ENCODE results near the gene BMPR2. TPM values are rescaled to one million over a fixed set of nuclear protein-coding genes. Genes with fewer than 3 reads are reported as not detected.
"Not testable (repeated sequence)": the region's sequence is repeated elsewhere in the genome, so short reads cannot be mapped to it uniquely, and the experiment has no call there.

The BMPR2 gene
- total RNA-seq, 4 donors from 2014 or later = 30.4 to 50.2 (median 36.5) TPM

- intact Hi-C loops (cut with DNase I; ENCODE audit: low total_unique reads) = no loop called here
Observed at GRCh38 chr2:202432776-202433175, 56.6 kb downstream of the BMPR2 start.

GRCh38 chr2:202434472-202434871 lies 58.3 kb downstream of the BMPR2 start:
- WGBS, 2 donors = 92 to 100% methylated on average over 1 of the region's 1 CpG
- intact Hi-C loops (cut with DNase I; ENCODE audit: low total_unique reads) = no loop called here
- H3K4me3 ChIP-seq (ENCODE audit: low read depth, poor library complexity, severe bottlenecking) = no peak overlapping the region
- no peak for TF ChIP-seq POLR2A (IDR thresholded peaks at IDR 0.05)
- TF ChIP-seq, protein P1, sequence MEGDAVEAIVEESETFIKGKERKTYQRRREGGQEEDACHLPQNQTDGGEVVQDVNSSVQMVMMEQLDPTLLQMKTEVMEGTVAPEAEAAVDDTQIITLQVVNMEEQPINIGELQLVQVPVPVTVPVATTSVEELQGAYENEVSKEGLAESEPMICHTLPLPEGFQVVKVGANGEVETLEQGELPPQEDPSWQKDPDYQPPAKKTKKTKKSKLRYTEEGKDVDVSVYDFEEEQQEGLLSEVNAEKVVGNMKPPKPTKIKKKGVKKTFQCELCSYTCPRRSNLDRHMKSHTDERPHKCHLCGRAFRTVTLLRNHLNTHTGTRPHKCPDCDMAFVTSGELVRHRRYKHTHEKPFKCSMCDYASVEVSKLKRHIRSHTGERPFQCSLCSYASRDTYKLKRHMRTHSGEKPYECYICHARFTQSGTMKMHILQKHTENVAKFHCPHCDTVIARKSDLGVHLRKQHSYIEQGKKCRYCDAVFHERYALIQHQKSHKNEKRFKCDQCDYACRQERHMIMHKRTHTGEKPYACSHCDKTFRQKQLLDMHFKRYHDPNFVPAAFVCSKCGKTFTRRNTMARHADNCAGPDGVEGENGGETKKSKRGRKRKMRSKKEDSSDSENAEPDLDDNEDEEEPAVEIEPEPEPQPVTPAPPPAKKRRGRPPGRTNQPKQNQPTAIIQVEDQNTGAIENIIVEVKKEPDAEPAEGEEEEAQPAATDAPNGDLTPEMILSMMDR (IDR thresholded peaks at IDR 0.05) = no peak
- no peak for DNase-seq (ENCODE audit: low spot score in 2 of 2)

More at GRCh38 chr2:202432776-202433175, 56.6 kb downstream of the BMPR2 start:
- DNase-seq (ENCODE audit: low spot score in 2 of 2) = no peak
- no peak for TF ChIP-seq POLR2A (IDR thresholded peaks at IDR 0.05)
- TF ChIP-seq, protein P1 (IDR thresholded peaks at IDR 0.05) = no peak
- no peak overlapping the region for H3K4me3 ChIP-seq (ENCODE audit: low read depth, poor library complexity, severe bottlenecking)
- WGBS, 2 donors = 90 to 91% methylated on average over 2 of the region's 2 CpGs

DNA sequence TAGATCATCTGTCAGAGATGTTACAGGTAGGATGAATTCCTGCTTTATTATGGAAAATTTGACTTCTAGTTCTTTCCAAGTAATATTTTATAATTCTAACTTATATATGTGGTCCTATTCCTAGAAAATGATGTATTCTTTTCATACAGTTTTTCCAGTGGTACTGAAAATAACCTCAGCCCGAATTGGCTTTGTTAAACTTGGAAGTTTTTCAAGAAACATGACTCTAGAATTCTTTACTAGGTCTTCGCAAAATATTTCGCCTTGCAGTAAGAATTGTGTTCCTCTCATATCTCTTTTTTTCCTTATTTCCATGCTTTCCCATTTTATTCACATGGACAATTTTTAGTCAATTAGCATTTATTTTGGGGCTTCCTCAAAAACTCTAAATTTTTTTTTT lies 60.5 kb downstream of the BMPR2 start:
- no peak for DNase-seq (ENCODE audit: low spot score in 2 of 2)
- no peak overlapping the region for H3K4me3 ChIP-seq (ENCODE audit: low read depth, poor library complexity, severe bottlenecking)
- intact Hi-C loops (cut with DNase I; ENCODE audit: low total_unique reads) = no loop called here
- TF ChIP-seq, protein P1 (IDR thresholded peaks at IDR 0.05) = no peak
- TF ChIP-seq POLR2A (IDR thresholded peaks at IDR 0.05) = no peak
- WGBS, 2 donors = 49 to 57% methylated on average over 3 of the region's 3 CpGs

DNA sequence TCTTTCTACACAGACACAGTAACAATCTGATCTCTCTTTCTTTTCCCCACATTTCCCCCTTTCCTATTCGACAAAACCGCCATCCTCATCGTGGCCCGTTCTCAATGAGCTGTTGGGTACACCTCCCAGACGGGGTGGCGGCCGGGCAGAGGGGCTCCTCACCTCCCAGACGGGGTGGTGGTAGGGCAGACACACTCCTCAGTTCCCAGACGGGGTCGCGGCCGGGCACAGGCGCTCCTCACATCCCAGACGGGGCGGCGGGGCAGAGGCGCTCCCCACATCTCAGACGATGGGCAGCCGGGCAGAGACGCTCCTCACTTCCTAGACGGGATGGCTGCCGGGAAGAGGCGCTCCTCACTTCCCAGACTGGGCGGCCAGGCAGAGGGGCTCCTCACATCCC lies 64.0 kb downstream of the BMPR2 start:
- 94 to 98% methylated on average over 24 of the region's 24 CpGs for WGBS, 2 donors

GRCh38 chr2:202442882-202443281 lies 66.8 kb downstream of the BMPR2 start:
- intact Hi-C loops (cut with DNase I; ENCODE audit: low total_unique reads) = no loop called here
- no peak overlapping the region for H3K4me3 ChIP-seq (ENCODE audit: low read depth, poor library complexity, severe bottlenecking)
- DNase-seq (ENCODE audit: low spot score in 2 of 2) = no peak
- no peak for TF ChIP-seq POLR2A (IDR thresholded peaks at IDR 0.05)
- TF ChIP-seq, protein P1 (IDR thresholded peaks at IDR 0.05) = no peak
- 80% methylated on average over 2 of the region's 2 CpGs for WGBS, 2 donors

More for the DNA sequence above, 64.0 kb downstream of the BMPR2 start:
- intact Hi-C loops (cut with DNase I; ENCODE audit: low total_unique reads); H3K4me3 ChIP-seq (ENCODE audit: low read depth, poor library complexity, severe bottlenecking); DNase-seq (ENCODE audit: low spot score in 2 of 2): not testable (repeated sequence)

DNA sequence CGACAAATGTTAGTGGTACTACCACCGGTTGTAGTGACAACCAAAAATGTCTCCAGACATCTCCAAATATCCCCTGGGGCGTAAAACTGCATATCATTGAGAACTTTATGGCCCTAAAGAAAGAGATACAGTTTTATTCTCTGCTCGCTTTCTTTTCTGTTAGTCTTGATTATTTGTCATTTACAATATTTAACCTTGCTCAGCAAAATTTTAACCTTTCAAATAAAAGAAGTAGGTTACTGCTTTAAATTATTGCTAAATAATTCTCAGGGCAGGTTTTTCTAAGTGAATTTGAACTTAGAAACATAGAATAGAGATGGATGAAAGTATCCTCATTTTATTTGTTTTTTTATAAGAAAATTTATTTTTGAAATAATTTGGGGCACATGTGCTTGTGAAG lies 67.9 kb downstream of the BMPR2 start:
- TF ChIP-seq, protein P1 (IDR thresholded peaks at IDR 0.05) = no peak
- no peak for TF ChIP-seq POLR2A (IDR thresholded peaks at IDR 0.05)
- H3K4me3 ChIP-seq (ENCODE audit: low read depth, poor library complexity, severe bottlenecking) = no peak overlapping the region
- intact Hi-C loops (cut with DNase I; ENCODE audit: low total_unique reads) = no loop called here
- WGBS, 2 donors = 94 to 95% methylated on average over 4 of the region's 4 CpGs
- no peak for DNase-seq (ENCODE audit: low spot score in 2 of 2)

Data from lower leg skin (tissue), 4 donors.